Activated T-helper 1 cell treated with anti-CD3 and anti-CD28 coated beads, Interleukin-2, amount 50 U/mL, for 16 hours (primary cell): ENCODE data around the gene PRPF40B.
"Not testable (repeated sequence)": the region's sequence is repeated elsewhere in the genome, so short reads cannot be mapped to it uniquely, and the experiment has no call there.

ENCODE experiments used
- DNase-seq, 2 donors: peaks; one replicate each; pipeline ENCODE4 v3.0.0-alpha.2; 2020; ENCODE audit warnings: low read depth in 1 of 2, low spot score in 1 of 2

The PRPF40B gene

DNA sequence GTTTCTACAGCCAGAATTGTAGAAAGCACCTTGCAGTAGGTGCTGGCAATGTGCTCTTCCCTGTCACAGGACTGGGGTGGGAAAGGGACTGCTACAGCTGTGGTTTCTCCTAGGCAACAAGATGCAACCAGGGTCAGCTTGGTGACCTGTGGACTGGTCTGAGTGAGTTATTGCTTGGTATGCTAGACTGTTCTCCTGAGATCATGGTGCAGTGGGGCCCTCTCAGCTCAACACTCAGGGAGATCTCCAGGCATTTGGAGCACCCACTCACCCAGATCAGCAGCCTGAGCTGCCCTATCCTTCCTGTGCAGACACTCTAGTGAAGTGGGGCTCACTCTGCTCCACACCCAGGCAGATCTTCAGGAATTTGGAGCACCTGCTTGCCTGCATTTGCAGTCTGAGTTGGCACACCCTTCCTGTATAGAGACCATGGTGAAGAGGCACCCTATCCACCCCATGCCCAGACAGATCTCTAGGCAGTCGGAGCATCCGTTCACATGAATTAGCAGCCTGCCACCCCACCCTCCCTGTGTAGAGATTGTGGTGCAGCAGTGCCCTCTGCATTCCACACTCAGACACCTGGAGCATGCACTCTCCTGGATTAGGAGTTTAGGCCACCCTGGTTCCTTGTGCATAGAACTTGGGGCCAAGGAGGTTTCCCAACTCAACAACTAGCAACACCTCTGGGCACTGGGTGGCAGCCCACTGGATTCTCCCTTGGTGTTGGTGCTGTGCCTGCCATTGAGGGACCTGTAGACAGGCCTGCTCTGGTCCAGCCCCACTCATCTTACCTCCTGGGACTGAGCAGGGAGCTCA, 14.1 kb upstream of the PRPF40B start:
- no peak for DNase-seq

DNA sequence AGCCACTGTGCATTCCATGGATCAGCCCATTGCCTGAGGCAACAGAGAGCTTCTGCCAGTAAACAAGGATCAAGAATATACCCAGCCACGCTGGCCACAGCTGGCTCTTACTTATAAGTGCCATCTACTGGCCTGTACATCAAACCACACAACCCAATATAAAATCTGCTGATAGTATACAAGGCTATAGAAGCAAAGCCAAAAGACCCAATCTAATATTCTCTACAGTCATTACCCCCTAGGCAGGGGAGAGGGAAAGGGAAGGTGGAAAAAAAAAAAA, 13.5 kb upstream of the PRPF40B start:
- DNase-seq, result no peak

DNA sequence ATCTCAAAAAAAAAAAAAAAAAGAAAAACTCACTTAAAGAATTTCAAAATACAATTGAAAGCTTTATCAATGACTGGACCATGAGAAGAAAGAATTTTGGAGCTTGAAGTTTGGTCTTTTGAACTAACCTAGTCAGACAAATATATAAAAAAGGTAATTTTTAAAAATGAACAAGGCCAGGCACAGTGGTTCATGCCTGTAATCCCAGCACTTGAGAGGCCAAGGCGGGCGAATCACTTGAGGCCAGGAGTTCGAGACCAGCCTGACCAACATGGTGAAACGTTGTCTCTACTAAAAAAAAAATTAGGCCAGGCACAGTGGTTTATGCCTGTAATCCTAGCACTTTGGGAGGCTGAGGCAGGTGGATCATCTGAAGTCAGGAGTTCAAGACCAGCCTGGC, 12.6 kb upstream of the PRPF40B start:
- not testable (repeated sequence) for DNase-seq

DNA sequence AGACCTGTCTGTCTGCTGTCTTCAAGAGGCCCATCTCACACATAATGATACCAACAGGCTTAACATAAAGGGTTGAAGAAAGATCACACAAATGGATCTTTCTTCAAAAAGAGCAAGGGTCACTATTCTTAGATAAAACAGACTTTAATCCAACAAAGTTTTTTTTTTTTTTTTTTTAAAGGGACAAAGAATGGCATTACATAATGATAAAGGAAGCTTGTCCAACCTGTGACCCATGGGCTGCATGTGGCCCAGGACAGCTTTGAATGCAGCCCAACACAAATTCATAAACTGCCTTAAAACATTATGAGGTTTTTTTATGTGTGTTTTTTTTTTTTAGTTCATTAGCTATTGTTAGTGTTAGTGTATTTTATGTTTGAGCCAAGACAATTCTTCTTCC, 11.2 kb upstream of the PRPF40B start:
- no peak for DNase-seq

DNA sequence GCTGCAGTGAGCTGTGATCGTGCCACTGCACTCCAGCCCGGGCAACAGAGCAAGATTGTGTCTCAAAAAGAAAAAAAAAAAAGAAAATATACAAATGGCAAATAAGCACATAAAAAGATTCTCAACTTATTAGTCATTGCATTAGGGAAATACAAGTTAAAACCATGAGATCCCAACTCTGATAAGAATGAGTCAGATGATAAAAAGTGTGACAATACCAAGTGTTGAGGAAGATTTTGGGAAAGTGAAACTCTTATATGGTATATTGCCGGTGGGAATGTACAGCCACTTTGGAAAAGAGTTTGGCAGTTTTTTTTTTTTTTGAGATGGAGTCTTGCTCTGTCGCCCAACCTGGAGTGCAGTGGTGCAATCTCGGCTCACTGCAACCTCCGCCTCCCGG, 7.6 kb upstream of the PRPF40B start:
- no peak for DNase-seq

DNA sequence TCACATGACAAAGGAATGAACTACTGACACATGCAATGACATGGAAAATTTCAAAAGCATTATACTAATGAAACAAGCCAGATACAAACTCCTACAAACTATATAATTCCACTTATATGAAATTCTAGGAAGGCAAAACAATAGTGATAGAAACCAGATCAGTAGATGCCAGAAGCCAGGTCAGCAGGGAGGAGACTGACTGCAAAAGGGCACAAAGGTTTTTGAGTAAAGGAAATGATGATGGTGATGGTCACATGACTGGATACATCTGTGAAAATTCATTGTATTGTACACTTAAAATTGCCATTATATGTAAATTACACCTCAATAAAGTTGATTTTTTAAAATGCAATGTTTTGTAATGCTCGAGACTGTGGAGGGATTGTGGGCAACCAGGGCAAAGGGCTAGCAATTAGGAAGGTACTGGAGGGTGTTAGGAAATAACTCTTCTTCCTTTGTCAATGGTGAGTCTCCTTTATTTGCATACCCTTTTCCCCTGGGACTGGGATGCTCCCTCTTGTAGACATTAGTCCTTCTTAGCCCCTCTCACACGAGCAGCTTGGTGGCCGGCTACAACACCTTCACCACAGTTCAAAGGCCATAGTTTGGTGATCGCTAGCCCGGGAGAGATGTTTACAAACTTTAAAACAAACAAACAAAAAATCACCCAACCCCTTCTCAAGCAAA, 6.7 kb upstream of the PRPF40B start:
- DNase-seq, result no peak

DNA sequence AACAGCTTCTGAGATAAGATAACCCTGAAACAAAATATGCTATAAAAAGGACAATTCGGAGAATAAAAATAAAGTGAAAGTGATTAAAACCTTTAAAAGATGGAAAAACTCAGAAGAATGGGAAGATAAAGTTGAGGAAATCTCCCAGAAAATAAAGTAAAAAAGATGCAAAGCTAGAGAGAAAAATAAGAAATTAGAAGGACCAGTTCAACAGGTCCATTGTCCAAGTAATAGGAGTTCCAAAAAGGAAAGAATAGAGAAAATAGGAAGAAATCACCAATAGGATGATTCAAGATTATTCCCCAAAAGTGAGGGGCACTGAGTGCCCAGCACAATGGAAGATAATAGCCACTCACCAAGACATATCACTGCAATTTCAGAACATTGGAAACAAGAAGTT, 4.8 kb upstream of the PRPF40B start:
- DNase-seq, result no peak

DNA sequence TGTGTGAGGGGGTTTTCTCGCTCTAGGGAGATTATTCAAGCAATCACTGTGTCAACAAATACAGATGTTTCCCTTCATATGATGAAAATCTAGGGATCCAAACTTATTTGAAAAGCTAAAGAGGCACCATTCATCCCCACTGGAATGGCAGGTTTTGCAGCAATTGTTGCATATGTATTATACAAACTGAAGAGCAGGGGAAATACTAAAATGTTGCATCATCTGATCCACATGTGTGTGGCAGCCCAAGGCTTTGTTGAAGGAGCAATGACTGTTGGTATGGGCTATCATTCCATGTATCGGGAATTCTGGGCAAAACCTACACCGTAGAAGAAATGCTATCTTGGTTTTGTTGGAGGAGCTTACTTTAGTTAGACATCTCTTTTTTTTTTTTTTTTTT, 4.1 kb upstream of the PRPF40B start:
- DNase-seq, result no peak

DNA sequence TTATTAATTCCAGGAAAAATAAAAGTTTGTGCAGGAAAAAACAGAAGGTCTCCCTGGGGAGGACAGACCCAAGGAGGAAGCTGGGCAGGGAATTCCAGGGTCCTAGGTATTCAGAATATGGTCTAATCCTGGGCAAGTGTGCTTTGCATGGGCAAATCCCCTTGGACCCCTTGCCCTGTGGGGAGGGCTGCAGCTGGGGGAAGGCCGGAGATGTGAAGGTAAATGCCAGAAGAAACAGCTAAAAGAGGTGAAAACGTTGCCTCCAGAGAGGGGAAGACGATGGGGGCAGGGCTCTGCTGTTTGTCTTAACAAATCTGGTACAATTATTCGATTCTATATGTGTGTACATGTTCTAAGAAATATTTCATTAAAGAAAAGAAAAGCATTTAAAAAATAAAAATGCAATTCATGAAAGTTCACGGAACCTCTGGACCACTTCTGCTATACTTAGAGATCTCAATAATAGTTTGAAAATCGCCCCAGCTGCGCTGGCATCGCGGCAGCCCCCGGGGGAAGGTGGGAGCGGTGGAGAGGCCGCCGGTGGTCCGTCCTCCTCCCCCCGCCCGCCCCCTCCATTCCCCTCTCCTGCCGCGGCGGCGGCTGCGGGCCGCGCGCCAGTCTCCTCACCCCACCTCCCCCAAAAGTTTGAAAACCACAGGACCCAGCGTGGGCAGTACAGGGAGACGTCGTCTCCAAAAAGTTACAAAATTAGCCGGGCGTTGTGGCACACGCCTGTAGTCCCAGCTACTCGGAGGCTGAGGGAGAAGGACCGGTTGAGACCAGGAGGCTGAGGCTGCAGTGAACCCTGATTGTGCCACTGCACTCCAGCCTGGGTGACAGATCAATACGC, 1.5 kb upstream of the PRPF40B start:
- no peak for DNase-seq

DNA sequence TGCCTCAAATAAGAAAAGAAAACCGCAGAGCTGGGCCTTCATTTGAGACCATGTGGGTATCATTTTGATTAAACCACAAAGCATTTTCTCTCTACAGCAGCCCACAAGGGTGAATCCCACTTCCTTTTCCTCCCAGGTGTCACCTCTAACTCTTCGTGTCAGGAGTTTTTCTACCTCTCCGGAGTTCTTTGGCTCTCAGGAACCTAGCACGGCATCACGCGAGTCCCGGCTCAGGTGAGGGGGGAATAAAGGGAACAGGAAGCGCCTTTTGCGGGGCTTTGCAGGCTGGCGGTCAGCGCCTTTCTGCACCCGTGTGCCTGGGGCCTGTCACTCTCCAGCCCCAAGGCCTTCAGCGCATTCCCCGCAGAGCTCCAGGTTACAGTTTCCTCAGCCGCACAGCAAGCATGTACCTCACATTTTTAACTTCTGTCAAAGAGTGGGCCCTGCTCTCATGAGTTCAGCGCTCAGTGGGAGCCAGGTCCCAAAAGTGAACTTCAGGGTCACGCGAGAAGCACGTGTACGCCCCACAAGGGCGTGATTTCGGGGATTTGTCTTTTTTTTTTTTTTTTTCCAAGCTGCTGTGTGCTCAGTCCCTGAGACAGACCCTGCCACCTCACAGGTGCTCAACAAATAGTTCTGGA, 740 bp upstream of the PRPF40B start:
- DNase-seq, result peak in 1 of 2 donors; percentile 30

DNA sequence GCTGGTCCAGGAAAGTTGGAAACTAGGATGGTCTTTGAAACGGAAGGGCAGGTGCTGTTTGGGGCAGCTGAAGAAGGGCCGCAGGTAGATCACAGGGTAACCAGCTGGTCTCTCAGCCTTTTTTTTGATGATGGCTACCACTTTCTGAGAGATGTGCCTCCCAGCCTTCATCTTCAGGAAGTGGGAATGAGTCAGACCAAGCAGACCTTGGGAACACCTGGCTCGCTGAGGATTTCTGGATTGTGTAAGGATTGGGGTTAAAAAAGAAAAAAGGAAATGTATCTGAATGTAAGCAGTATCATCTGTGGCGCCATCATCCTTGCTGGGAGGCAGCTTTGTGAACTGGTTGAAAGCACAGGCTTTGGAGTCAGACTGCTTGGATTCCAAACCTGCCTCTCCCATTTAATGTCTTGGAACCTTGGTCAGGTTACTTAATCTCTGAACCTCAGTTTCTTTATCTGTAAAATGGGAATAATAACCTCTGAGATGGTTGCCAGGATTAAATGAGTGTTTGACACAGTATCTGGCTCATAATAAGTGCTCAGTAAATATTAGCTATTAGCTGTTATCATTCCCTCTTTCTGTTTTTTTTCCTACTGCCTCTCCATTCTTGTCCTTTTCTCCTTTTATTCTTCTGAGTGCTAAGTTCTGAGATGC, 1.7 kb downstream of the PRPF40B start:
- no peak for DNase-seq

DNA sequence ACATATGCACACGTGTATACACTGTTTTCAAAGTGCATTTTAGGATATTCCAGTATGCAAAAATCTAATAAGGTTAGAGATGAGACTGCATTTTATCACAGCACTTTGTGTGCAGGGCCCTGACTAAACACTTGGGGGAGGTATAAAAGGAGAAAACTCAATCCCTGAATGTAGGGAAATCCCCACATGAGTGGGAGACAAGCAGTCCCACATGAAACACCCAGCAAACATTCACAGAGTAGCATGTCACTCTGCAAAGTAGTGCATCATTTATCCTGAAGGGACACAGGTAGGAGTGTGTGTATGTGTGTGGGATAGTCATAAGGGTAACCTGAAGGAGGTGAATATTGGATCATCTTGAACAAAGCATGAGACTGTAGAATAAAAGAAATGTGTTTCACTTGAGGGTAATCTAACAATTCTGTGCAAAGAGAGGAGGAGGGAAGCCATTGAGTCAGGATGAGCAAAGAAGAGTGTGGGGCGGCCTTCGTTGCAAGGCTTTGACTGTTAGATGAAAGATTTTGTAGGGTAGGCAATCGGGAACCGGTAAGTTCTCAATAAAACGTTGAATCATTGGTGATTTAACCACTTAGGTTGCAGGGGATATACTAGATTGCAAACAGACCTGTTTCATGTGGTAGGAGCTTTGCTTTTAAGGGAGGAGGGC, 2.9 kb downstream of the PRPF40B start:
- DNase-seq, result no peak

DNA sequence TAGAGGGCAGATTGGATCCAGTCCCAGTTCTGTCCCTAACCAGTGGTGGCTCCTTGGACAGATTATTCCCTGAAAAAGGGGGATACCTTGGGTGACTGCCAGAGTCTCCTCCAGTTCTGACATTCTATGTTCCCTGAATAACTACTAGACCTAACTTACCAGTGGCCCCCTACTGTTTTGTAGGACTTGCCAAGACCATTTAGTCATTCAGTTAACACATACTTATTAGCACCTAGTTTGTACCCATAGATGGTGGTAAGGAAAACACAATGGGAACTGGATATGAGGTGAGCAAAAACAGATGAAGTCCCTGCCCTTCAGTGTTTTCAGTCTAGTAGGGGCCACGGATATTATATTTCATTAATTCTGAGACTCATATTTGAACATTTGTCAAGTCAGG, 3.5 kb downstream of the PRPF40B start:
- DNase-seq, result no peak

DNA sequence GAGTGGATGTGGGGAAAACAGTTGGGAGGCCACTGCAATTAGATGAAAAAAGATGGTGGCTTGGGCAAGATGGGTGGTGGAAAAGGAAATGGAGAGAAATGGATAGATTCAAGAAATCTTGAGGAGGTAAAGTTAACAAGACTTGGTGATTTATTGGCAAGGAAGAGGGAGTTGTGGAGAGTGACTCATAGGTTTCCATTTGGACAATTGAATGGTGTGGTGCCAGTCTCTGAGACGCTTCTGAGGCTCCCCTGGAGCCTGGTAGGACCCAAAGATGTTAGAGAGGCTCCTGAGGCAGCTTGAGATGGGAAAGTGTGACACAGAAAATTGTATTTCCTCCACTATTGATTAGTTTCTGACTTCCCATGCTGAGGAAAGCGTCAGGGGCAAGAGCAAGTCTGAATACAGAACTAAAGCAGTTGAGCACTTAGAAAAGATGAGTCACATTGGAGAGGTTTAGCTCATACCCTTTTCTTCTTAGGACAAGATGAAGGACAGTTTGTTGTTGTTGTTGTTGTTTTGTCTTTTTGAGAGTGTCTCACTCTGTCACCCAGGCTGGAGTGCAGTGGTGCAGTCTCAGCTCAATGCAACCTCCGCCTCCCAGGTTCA, 4.5 kb downstream of the PRPF40B start:
- DNase-seq, result no peak

DNA sequence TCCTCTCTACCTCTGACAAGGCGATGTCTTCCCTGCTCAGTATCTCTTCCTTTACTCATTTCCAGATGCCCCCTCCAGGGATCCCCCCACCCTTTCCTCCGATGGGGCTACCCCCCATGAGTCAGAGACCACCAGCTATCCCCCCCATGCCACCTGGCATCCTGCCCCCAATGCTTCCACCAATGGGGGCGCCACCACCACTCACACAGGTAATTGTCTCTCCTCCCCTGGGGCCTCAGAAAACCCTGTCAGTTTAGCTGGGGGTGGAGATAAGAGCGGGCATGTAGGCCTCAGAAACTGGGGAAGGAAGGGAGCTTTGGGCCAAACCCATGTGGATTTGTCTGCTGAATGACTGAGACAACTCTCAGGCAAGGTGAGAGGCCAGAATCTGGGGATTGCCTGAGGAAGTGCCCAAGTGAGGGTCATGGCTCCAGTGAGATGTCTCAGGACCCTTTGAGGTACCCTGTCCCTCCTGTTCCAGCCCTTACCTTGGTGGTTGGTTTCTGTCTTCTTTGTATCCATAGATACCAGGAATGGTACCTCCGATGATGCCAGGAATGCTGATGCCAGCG, 8.1 kb downstream of the PRPF40B start:
- no peak for DNase-seq

DNA sequence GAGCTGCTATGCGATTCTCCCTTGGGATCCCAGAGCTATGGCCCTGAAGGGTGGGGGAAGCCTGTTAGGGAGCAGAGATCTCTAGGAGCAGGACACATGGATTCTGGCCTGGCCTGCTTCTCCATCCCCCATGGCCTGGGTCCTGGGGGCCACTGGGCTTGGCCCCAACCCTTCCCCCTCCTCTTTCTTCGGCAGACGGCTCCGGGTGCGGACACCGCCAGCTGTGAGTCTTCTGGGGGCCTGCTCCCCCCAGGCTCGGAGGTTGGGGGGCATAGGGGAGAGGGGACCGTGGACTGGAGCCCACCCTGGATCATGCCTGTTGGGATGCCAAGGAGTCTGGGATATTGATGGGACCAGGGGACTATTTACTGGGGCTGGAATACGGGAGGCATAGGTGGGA, 9.0 kb downstream of the PRPF40B start:
- no peak for DNase-seq

DNA sequence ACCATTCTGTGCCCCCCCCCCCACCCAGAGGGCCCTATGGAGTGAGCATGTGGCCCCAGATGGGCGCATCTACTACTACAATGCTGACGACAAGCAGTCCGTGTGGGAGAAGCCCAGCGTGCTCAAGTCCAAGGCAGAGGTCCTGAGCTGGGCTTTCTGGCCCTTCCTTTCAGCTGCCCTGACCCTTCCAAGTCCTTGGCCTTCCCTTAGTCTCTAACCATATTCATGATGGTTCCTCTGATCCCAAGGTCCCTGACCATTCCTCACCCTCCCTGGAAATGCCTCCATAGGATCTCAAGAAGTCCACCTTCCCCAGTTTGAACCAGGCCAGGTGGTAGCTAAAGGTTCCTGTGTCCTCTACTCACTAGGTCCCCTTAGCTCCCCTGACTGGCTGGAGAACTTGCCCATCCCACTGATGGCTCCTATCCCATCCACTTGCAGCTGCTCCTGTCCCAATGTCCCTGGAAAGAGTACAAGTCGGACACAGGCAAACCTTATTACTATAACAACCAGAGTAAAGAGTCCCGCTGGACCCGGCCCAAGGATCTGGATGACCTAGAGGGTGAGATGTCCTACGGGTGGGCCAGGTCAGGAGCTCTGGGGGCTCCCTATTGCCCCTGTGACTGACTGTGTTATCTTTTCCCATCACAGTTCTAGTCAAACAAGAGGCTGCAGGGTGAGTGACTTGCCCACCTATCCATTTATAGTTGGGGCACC, 9.8 kb downstream of the PRPF40B start:
- no peak for DNase-seq

DNA sequence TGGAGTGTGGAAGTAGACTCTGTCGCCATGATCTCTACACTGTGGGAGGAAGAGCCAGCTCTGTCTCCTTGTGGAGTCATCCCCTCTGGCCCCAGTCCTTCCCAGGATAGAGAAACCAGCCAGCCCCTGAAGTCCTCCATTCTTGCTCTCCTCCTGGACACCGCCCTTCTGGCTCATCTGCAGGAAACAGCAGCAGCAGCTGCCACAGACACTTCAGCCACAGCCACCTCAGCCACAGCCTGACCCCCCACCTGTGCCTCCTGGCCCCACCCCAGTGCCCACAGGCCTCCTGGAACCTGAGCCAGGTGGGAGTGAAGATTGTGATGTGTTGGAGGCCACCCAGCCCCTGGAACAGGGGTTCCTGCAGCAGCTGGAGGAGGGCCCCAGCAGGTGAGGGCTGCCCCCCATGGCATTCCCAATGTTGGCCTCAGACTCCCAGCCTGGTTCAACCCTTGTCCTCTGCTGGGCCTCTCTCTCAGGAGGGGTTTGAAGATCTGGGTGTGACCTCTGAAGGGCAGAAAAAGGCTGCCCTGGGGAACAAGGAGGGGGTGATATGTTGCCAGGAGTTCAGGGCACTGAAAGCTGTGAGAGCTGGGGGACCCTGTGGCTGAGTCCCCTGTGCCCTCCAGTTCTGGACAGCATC, 10.5 kb downstream of the PRPF40B start:
- DNase-seq, result no peak

DNA sequence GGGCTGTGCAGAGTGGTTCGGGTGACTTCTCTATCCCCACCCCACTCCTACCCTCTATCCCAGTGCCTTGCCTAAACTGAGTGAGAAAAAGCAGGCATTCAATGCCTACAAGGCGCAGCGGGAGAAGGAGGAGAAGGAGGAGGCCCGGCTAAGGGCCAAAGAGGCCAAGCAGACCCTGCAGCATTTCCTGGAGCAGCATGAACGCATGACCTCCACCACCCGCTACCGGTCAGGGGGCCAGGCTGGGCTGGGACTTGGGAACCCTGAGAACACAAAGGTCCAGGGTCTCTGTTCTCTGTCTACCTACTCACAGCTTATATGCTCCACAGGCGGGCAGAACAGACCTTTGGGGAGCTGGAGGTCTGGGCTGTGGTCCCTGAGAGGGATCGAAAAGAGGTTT, 11.7 kb downstream of the PRPF40B start:
- no peak for DNase-seq
